Measurements from ENCODE around the gene CADPS. TPM values are rescaled to one million over a fixed set of nuclear protein-coding genes. Genes with fewer than 3 reads are reported as not detected.

The CADPS gene
- total RNA-seq, 6 experiments from 2014 or later: not detected

DNA sequence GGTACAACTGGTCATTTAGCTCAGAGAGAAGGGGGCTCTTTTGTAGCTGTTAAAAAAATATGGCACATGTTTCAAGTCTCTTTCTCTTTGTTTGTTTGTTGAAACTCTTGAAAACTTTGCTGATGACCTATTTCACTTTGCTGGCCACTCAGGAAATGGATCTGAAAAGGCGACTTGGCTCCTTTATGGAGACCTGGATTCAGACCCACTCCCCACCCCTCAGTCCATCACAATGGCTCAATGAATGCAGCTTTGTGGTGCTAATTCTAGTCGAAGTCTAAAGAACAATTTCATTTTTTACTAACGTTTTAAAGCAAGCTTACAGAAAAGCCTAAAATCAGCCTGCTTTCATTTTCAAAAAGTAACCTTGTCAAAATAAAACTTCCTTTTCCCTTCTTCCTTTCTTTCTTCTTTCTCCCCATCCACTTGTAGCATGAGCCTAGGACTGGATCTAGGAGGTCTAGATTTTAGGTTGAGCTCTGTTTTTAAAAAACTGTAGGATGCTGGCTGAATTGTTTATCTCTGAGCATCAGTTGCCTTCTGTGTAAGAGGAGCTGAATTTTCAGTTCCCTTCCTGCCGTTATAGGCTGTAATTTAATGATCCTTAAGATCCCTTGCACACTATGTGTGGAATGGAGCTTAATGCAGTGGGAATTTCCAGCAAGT, 336.4 kb downstream of the CADPS start:
- TF ChIP-seq, protein P1, sequence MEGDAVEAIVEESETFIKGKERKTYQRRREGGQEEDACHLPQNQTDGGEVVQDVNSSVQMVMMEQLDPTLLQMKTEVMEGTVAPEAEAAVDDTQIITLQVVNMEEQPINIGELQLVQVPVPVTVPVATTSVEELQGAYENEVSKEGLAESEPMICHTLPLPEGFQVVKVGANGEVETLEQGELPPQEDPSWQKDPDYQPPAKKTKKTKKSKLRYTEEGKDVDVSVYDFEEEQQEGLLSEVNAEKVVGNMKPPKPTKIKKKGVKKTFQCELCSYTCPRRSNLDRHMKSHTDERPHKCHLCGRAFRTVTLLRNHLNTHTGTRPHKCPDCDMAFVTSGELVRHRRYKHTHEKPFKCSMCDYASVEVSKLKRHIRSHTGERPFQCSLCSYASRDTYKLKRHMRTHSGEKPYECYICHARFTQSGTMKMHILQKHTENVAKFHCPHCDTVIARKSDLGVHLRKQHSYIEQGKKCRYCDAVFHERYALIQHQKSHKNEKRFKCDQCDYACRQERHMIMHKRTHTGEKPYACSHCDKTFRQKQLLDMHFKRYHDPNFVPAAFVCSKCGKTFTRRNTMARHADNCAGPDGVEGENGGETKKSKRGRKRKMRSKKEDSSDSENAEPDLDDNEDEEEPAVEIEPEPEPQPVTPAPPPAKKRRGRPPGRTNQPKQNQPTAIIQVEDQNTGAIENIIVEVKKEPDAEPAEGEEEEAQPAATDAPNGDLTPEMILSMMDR (IDR thresholded peaks at IDR 0.05): no peak
- DNase-seq: no peak
- no peak overlapping the region for H3K27ac Mint-ChIP-seq
- H3K4me3 Mint-ChIP-seq: no peak overlapping the region
- H3K9me3 Mint-ChIP-seq: no peaks in the 10 kb centered on the region
- H3K36me3 Mint-ChIP-seq (ENCODE audit: low read depth): no peaks in the 10 kb centered on the region
- no peaks in the 10 kb centered on the region for H3K4me1 Mint-ChIP-seq (ENCODE audit: low read depth)
- peaks cover 1% of the 10 kb centered on the region for H3K27me3 Mint-ChIP-seq (ENCODE audit: insufficient read depth)

DNA sequence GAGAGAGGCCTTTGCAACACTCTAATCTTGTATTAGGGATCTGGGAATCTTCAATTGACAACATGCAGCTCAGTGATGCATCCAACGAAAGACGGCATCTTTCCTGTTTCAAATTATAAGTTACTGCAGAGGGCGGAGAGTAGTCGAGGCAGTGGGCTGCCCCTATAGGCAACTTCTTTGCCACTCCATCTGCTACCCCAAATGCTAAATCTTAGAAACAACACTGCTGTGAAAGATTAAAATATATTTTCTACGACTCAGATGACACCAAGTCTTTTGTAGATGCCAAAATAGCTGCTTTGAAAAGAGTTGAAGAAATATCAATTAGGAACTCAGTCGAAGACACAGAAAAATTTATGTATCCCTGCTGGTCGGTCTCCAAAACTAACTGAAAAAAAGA, 340.9 kb downstream of the CADPS start:
- H3K27me3 Mint-ChIP-seq (ENCODE audit: insufficient read depth): peaks cover 1% of the 10 kb centered on the region
- DNase-seq: no peak
- TF ChIP-seq, protein P1 (IDR thresholded peaks at IDR 0.05): no peak
- no peaks in the 10 kb centered on the region for H3K9me3 Mint-ChIP-seq
- H3K4me1 Mint-ChIP-seq (ENCODE audit: low read depth): no peaks in the 10 kb centered on the region
- H3K4me3 Mint-ChIP-seq: no peak overlapping the region
- H3K36me3 Mint-ChIP-seq (ENCODE audit: low read depth): no peaks in the 10 kb centered on the region
- no peak overlapping the region for H3K27ac Mint-ChIP-seq

DNA sequence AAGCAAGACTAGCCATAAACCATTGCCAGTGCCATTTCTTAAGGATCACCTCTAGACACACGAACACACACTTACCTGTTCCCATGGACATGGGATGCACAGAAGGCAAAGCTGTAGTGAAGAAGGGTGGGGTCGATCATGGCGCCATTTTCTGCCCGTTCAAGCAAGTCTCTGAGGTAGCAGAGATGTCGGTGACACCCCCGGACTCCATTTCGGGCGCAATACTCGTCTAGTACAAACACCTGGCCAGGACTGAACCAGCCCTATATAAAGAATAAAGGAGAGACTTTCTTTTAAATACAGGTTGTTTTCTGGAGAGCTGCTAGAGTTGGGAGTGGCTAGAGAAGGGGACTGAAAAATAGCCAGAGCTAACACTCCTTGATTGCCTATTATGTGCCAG, 342.4 kb downstream of the CADPS start:
- H3K36me3 Mint-ChIP-seq (ENCODE audit: low read depth): no peaks in the 10 kb centered on the region

DNA sequence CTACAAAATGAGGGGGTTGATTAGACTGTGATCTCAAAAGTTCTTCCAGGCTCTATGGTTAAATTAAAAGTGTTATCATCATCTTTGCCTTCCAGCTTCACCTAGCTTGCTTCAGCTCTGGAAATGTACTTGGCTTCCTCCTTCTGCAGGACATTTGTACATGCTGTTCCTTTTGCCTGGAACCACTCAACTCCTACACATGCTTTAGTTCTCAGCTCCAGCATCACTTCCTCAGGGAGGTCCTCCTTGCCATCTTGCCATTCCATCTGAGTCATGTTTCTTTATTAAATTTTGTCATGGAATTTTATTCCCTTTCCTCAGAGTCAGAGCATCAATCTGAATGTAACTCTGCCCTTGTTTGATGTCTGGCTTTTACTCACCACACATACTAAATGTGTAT, 343.2 kb downstream of the CADPS start:
- peaks cover 1% of the 10 kb centered on the region for H3K27me3 Mint-ChIP-seq (ENCODE audit: insufficient read depth)
- TF ChIP-seq, protein P1 (IDR thresholded peaks at IDR 0.05): no peak
- DNase-seq: no peak
- no peaks in the 10 kb centered on the region for H3K36me3 Mint-ChIP-seq (ENCODE audit: low read depth)
- no peak overlapping the region for H3K4me3 Mint-ChIP-seq
- H3K4me1 Mint-ChIP-seq (ENCODE audit: low read depth): peaks cover 9% of the 10 kb centered on the region; the same call in 1 of the 2 replicates
- no peak overlapping the region for H3K27ac Mint-ChIP-seq
- no peaks in the 10 kb centered on the region for H3K9me3 Mint-ChIP-seq

More for the DNA sequence above, 342.4 kb downstream of the CADPS start:
- H3K4me3 Mint-ChIP-seq: no peak overlapping the region
- peaks cover 2% of the 10 kb centered on the region; the same call in 1 of the 2 replicates for H3K4me1 Mint-ChIP-seq (ENCODE audit: low read depth)
- no peak for DNase-seq
- no peak overlapping the region for H3K27ac Mint-ChIP-seq
- TF ChIP-seq, protein P1 (IDR thresholded peaks at IDR 0.05): no peak
- no peaks in the 10 kb centered on the region for H3K9me3 Mint-ChIP-seq
- H3K27me3 Mint-ChIP-seq (ENCODE audit: insufficient read depth): peaks cover 1% of the 10 kb centered on the region

DNA sequence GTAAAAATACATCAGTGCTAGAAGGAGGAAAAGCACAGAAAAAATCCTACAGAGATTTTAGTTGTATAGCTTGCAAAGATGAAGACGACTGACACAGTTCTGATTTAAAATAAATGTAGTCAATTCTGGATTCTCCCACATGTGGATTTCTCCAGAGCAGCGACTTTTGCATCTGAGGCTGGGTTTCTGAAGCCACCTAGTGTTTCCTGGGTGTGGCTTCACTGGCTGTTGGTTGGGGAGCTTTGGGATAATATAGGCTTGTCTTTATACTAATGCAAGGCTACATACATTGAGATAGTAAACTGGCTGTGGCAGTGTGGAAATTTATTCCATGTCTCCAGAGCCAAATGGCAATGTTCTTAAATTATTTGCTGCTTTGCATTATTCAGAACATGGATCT, 343.7 kb downstream of the CADPS start:
- Mint-ChIP-seq H3K9me3 (no peaks in the 10 kb centered on the region), H3K4me1 (ENCODE audit: low read depth) (peaks cover 9% of the 10 kb centered on the region; the same call in 1 of the 2 replicates), H3K4me3 (no peak overlapping the region), H3K27me3 (ENCODE audit: insufficient read depth) (peaks cover 1% of the 10 kb centered on the region), H3K27ac (no peak overlapping the region), H3K36me3 (ENCODE audit: low read depth) (no peaks in the 10 kb centered on the region)
- DNase-seq: no peak
- TF ChIP-seq, protein P1 (IDR thresholded peaks at IDR 0.05): no peak

Data from HFFc6 (cell line).